ENCODE data around the gene ADORA1.

GRCh38 chr1:203186091-203186445 lies 58.5 kb downstream of the ADORA1 start:
- TF ChIP-seq TAF1 (IDR thresholded peaks at IDR 0.05; ENCODE audit: low read depth, low read length) (no peak), POLR2A (IDR thresholded peaks at IDR 0.05; ENCODE audit: low read depth, low read length) (no peak), POLR2AphosphoS5 (IDR thresholded peaks at IDR 0.05; ENCODE audit: low read depth, low read length) (no peak)
